Midbrain (tissue), 1 donor: ENCODE data around the gene NENF.

Experiments
- DNase-seq: peaks from one replicate; lab custom pipeline; 2025; lab: John Stamatoyannopoulos, UW

The NENF gene

GRCh38 chr1:212482006-212482636 is 49.4 kb downstream of the NENF start:
- no peak for DNase-seq

- no peak for DNase-seq
Observed at GRCh38 chr1:212482637-212483441, 50.1 kb downstream of the NENF start.

- no peak for DNase-seq
Observed at GRCh38 chr1:212484701-212485570, 52.2 kb downstream of the NENF start.

GRCh38 chr1:212485571-212485912 is 52.8 kb downstream of the NENF start:
- DNase-seq: no peak

GRCh38 chr1:212485913-212486618 is 53.3 kb downstream of the NENF start:
- no peak for DNase-seq

- DNase-seq: no peak
Observed at GRCh38 chr1:212486619-212486975, 53.9 kb downstream of the NENF start.

GRCh38 chr1:212487286-212487685 is 54.6 kb downstream of the NENF start:
- no peak for DNase-seq

GRCh38 chr1:212487774-212488435 is 55.2 kb downstream of the NENF start:
- no peak for DNase-seq

GRCh38 chr1:212488436-212489283 is 55.9 kb downstream of the NENF start:
- DNase-seq: peak; percentile 72

GRCh38 chr1:212489284-212489859 is 56.7 kb downstream of the NENF start:
- no peak for DNase-seq

GRCh38 chr1:212490276-212490675 is 57.6 kb downstream of the NENF start:
- no peak for DNase-seq

- DNase-seq: peak; percentile 25
Observed at GRCh38 chr1:212491454-212491853, 58.7 kb downstream of the NENF start.
